Natural killer cell (primary cell): Measurements from ENCODE around the gene CD86. TPM values are rescaled to one million over a fixed set of nuclear protein-coding genes. Genes with fewer than 3 reads are reported as not detected.

Experiments
- ATAC-seq, 3 donors: fragments of 150-1000 bp in 2 of 3; fragments of 200-7000 bp in 1 of 3; cut with Tn5 transposase; 1 replicate in 1 of 3; 2 replicates in 2 of 3; pipeline ENCODE4 v1.10.0; 2021; ENCODE audit warnings: mild to moderate bottlenecking in 2 of 3, moderate library complexity in 2 of 3
- DNase-seq, 2 donors: peaks; one replicate each; pipeline versions ENCODE4 v3.0.0 to v3.0.0-alpha.2; 2013 to 2021; ENCODE audit warnings: mixed read lengths in 1 of 2
- H3K27ac ChIP-seq: one replicate; pipeline ENCODE4 v1.5.1; 2013; ENCODE audit warnings: mild to moderate bottlenecking, low read length
- H3K27me3 ChIP-seq: one replicate; pipeline ENCODE4 v1.6.1; 2013; ENCODE audit warnings: low read length; ENCODE audit not compliant: control insufficient read depth, insufficient read depth
- H3K36me3 ChIP-seq: one replicate; pipeline ENCODE4 v1.6.1; 2013; ENCODE audit warnings: low read length; ENCODE audit not compliant: control insufficient read depth, insufficient read depth
- H3K4me1 ChIP-seq: one replicate; pipeline ENCODE4 v1.6.1; 2013; ENCODE audit warnings: low read length; ENCODE audit not compliant: control insufficient read depth, insufficient read depth
- H3K4me3 ChIP-seq: one replicate; pipeline ENCODE4 v1.5.1; 2013; ENCODE audit warnings: low read length
- H3K9me3 ChIP-seq: one replicate; pipeline ENCODE4 v1.6.1; 2013; ENCODE audit warnings: low read length; ENCODE audit not compliant: control insufficient read depth, insufficient read depth
- H3K27ac Mint-ChIP-seq, 2 donors: one replicate each; pipeline ENCODE4 v1.8.0; 2022; ENCODE audit warnings: mild to moderate bottlenecking in 2 of 2, mixed read lengths in 2 of 2, moderate library complexity in 1 of 2
- H3K27me3 Mint-ChIP-seq, 2 donors: one replicate each; pipeline ENCODE4 v1.8.0; 2022; ENCODE audit warnings: low read depth in 2 of 2, mixed read lengths in 2 of 2
- H3K36me3 Mint-ChIP-seq: one replicate; pipeline ENCODE4 v1.8.0; 2022; ENCODE audit warnings: mixed read lengths
- H3K4me1 Mint-ChIP-seq, 2 donors: one replicate each; pipeline ENCODE4 v1.8.0; 2022; ENCODE audit warnings: mixed read lengths in 2 of 2
- H3K4me3 Mint-ChIP-seq: one replicate; pipeline ENCODE4 v1.8.0; 2022; ENCODE audit warnings: mild to moderate bottlenecking, moderate library complexity, mixed read lengths
- H3K9me3 Mint-ChIP-seq, 2 donors: one replicate each; pipeline ENCODE4 v1.8.0; 2022; ENCODE audit warnings: mixed read lengths in 2 of 2
- WGBS: methylation state at CpG from one replicate; pipeline ENCODE4 v1.1.7; 2013; ENCODE audit warnings: missing lambda C conversion rate; ENCODE audit not compliant: insufficient coverage; 5-methylcytosine and 5-hydroxymethylcytosine counted together
- intact Hi-C: fragments of 100-400 bp; cut with micrococcal nuclease; formaldehyde crosslinking; loops from one replicate; pipeline ENCODE4 v1.14.2; 2022
- total RNA-seq, 4 donors: library from RNA; stranded (reverse); fragments of 120-200 nt in 1 of 4; gene quantifications; one replicate each; pipeline versions ENCODE4 v1.2.3 to v1.2.4, GENCODE V29; 2013 to 2022
- TF ChIP-seq, protein P1 (sequence below): fragments of 200-600 bp; IDR thresholded peaks from one replicate; pipeline ENCODE4 v1.8.0; 2022; ENCODE audit warnings: antibody characterized with exemption

CD86 gene
- total RNA-seq, 3 donors from 2014 or later (not counting 1 experiment from before 2014, with no cell fraction given), result 2.1 to 6.9 (median 4.7) TPM

DNA sequence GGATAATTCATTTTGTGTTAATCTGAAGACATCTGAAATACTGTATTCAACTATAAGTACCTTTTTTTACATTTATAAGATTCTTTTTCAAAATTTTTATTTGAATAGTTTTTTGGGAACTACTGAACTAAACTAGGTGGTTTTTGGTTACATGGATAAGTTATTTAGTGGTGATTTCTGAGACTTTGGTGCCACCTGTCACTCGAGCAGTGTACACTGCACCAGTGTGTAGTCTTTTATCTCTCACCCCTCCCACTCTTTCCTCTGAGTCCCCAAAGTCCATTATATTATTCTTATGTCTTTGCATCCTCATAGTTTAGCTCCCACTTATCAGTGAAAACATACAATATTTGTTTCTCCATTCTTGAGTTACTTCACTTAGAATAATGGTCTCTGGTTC lies 57.6 kb downstream of the CD86 start:
- H3K4me1 Mint-ChIP-seq, result no peaks in the 10 kb centered on the region
- intact Hi-C loops, result no loop called here
- H3K27me3 Mint-ChIP-seq, result peaks cover 0 to 3% of the 10 kb centered on the region in 2 donors
- TF ChIP-seq, protein P1, sequence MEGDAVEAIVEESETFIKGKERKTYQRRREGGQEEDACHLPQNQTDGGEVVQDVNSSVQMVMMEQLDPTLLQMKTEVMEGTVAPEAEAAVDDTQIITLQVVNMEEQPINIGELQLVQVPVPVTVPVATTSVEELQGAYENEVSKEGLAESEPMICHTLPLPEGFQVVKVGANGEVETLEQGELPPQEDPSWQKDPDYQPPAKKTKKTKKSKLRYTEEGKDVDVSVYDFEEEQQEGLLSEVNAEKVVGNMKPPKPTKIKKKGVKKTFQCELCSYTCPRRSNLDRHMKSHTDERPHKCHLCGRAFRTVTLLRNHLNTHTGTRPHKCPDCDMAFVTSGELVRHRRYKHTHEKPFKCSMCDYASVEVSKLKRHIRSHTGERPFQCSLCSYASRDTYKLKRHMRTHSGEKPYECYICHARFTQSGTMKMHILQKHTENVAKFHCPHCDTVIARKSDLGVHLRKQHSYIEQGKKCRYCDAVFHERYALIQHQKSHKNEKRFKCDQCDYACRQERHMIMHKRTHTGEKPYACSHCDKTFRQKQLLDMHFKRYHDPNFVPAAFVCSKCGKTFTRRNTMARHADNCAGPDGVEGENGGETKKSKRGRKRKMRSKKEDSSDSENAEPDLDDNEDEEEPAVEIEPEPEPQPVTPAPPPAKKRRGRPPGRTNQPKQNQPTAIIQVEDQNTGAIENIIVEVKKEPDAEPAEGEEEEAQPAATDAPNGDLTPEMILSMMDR, result no peak
- DNase-seq, result no peak
- ATAC-seq, result no peak
- no peak overlapping the region for H3K4me3 Mint-ChIP-seq
- H3K36me3 Mint-ChIP-seq, result no peaks in the 10 kb centered on the region
- H3K9me3 Mint-ChIP-seq, result peaks cover 0 to 2% of the 10 kb centered on the region in 2 donors
- Histone ChIP-seq H3K27ac (no peak overlapping the region), H3K27me3 (no peaks in the 10 kb centered on the region), H3K4me3 (no peak overlapping the region), H3K9me3 (no peaks in the 10 kb centered on the region), H3K36me3 (no peaks in the 10 kb centered on the region), H3K4me1 (no peaks in the 10 kb centered on the region)
- WGBS, result 60% methylated on average over 1 of the region's 1 CpG
- H3K27ac Mint-ChIP-seq, result no peak overlapping the region

- TF ChIP-seq, protein P1, result no peak
- H3K4me3 ChIP-seq, result no peak overlapping the region
- ATAC-seq (no peak), DNase-seq (no peak)
- H3K27ac Mint-ChIP-seq, result no peak overlapping the region
- H3K36me3 ChIP-seq, result no peaks in the 10 kb centered on the region
- no peaks in the 10 kb centered on the region for H3K36me3 Mint-ChIP-seq
- intact Hi-C loops, result no loop called here
- peaks cover 0 to 6% of the 10 kb centered on the region in 2 donors for H3K9me3 Mint-ChIP-seq
- H3K27me3 Mint-ChIP-seq, result peaks cover 7 to 13% of the 10 kb centered on the region in 2 donors
- no peaks in the 10 kb centered on the region for H3K4me1 Mint-ChIP-seq
- no peak overlapping the region for H3K27ac ChIP-seq
- H3K27me3 ChIP-seq, result no peaks in the 10 kb centered on the region
- 83% methylated on average over 1 of the region's 1 CpG for WGBS
- H3K4me3 Mint-ChIP-seq, result no peak overlapping the region
- H3K4me1 ChIP-seq, result no peaks in the 10 kb centered on the region
- no peaks in the 10 kb centered on the region for H3K9me3 ChIP-seq
These were observed 68.7 kb downstream of the CD86 start for GRCh38 chr3:122123850-122124249.

DNA sequence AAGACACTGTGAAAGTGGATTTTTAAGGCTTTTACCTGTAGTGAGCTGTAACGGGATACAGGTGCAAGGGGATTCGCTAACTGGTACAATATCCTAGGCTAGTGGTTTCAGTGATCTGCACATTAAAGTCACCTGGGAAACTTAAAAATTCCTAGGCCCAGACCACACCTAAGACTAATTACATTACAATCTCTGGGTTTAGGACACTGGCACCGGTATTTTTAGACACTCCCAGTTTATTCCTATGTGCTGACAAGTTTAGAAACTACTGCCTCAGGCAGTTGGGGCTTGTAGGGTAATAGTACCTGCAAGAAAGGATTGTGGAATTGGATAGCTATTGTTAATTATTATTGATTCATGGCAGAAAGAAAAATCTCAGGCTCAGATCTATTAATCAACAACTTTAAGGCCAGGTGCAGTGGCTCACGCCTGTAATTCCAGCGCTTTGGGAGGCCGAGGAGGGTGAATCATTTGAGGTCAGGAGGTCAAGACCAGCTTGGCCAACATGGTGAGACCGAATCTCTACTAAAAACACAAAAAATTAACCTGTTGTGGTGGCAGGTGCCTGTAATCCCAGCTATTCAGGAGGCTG lies 77.9 kb downstream of the CD86 start:
- Mint-ChIP-seq H3K4me1 (no peaks in the 10 kb centered on the region), H3K9me3 (peaks cover 0 to 2% of the 10 kb centered on the region in 2 donors), H3K27ac (no peak overlapping the region), H3K27me3 (no peaks in the 10 kb centered on the region), H3K4me3 (no peak overlapping the region), H3K36me3 (no peaks in the 10 kb centered on the region)
- Histone ChIP-seq H3K27me3 (peaks cover 2% of the 10 kb centered on the region), H3K4me1 (no peaks in the 10 kb centered on the region), H3K9me3 (no peaks in the 10 kb centered on the region), H3K4me3 (no peak overlapping the region), H3K36me3 (no peaks in the 10 kb centered on the region), H3K27ac (no peak overlapping the region)
- TF ChIP-seq, protein P1, result no peak
- WGBS, result 93% methylated on average over 5 of the region's 7 CpGs
- intact Hi-C loops, result no loop called here
- DNase-seq (no peak), ATAC-seq (no peak)

DNA sequence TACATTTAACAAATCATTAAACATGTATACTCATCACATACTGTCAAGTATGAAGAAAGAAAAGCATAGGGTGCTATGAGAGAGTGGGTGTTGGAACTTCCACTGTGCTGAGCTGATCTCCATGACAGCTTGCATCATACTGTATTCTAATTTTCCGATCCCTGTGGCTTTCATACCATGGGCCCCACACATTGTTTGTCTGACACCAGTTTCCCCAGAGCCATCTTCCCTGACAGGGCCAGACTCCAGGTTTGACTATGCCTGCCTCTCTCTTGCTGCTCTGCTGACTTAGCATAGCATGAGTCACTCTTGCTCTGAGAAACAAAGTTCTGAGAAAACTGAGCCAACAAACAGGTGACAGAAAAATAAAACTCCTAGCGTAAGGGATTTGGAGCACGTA lies 91.3 kb downstream of the CD86 start:
- H3K4me1 Mint-ChIP-seq, result no peaks in the 10 kb centered on the region
- Histone ChIP-seq H3K4me1 (no peaks in the 10 kb centered on the region), H3K27ac (no peak overlapping the region), H3K36me3 (no peaks in the 10 kb centered on the region), H3K27me3 (no peaks in the 10 kb centered on the region), H3K9me3 (no peaks in the 10 kb centered on the region), H3K4me3 (no peak overlapping the region)
- ATAC-seq (no peak), DNase-seq (no peak)
- H3K36me3 Mint-ChIP-seq, result no peaks in the 10 kb centered on the region
- no peak overlapping the region for H3K4me3 Mint-ChIP-seq
- 70% methylated on average over 3 of the region's 3 CpGs for WGBS
- peaks cover 2 to 6% of the 10 kb centered on the region in 2 donors for H3K9me3 Mint-ChIP-seq
- intact Hi-C loops, result no loop called here
- TF ChIP-seq, protein P1, result no peak
- no peaks in the 10 kb centered on the region for H3K27me3 Mint-ChIP-seq
- no peak overlapping the region for H3K27ac Mint-ChIP-seq
